ENCODE measurements around the gene EYS. TPM values are rescaled to one million over a fixed set of nuclear protein-coding genes. Genes with fewer than 3 reads are reported as not detected.

Gene EYS
- total RNA-seq, 2 experiments from 2014 or later, result not detected

DNA sequence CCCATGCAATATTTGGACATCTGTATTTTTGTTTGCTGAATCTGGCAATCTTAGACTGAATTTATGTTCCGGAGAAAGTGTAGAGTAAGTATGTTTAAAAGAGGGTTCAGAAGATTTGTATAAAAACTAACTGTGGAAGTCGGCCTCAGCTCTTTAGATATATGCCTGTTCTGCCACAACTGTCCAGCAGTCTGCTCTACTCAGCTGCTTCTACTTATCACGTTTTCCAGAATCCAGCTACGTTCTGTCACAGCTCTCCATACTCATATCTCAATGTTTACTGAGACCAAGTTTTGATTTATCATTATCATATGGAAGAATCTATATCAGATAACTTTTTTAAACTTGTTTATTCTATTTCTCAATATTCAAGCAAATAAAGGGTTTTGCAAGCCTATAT lies 721.3 kb downstream of the EYS start:
- intact Hi-C loops (cut with DNase I, micrococcal nuclease), result no loop called here
- ChIA-PET CTCF (no interaction called here), POLR2A (no interaction called here)
- no peaks in the 10 kb centered on the region for H3K27me3 Mint-ChIP-seq
- H3K27ac Mint-ChIP-seq, result no peak overlapping the region
- no peaks in the 10 kb centered on the region for H3K36me3 Mint-ChIP-seq (ENCODE audit: low read depth)
- no peak overlapping the region for H3K4me3 Mint-ChIP-seq
- DNase-seq (no peak), ATAC-seq (no peak)
- H3K9me3 Mint-ChIP-seq (ENCODE audit: low read depth), result peaks cover 2% of the 10 kb centered on the region
- no peaks in the 10 kb centered on the region for H3K4me1 Mint-ChIP-seq

DNA sequence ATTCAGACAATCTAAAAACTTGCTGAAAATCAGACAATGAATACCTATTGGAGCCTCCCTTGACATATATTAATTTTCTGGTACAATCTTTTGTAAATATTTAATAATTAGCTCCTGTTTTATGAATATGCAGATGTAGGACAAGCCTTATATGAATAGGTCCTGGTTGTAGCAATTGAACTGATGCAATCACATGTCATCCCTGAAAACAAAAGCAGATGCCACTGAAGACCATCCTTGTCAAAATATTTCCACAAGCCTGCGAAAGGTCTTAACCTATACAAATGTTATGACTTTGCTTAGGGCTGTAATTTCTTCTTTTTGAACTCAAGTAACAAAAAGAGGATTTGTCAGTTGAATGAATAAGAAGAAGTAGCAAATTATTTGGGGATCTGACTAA lies 722.1 kb downstream of the EYS start:
- DNase-seq (no peak), ATAC-seq (no peak)
- intact Hi-C loops (cut with DNase I, micrococcal nuclease), result no loop called here
- Mint-ChIP-seq H3K27me3 (no peaks in the 10 kb centered on the region), H3K9me3 (ENCODE audit: low read depth) (peaks cover 2% of the 10 kb centered on the region), H3K27ac (no peak overlapping the region), H3K36me3 (ENCODE audit: low read depth) (no peaks in the 10 kb centered on the region), H3K4me1 (no peaks in the 10 kb centered on the region), H3K4me3 (no peak overlapping the region)
- CTCF ChIA-PET, result no interaction called here
- POLR2A ChIA-PET, result no interaction called here

DNA sequence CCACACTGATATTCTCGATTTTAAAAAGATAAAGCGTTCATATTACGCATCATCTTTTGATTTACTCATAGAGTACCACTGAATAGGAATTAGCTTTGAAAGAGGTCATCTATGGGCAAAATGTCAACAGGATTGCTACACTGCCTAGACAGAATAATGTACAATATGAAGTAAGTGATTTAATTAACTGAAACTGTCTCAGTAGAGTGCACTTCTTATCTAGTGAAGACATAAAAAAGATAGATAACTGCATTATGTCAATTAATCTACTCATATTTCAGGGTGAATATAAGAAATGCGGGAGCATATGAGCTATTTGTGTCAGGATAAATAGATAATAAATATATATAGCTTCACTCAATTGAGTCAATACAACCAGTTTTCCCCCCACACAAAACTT lies 723.9 kb downstream of the EYS start:
- CTCF ChIA-PET, result no interaction called here
- H3K4me3 Mint-ChIP-seq, result no peak overlapping the region

DNA sequence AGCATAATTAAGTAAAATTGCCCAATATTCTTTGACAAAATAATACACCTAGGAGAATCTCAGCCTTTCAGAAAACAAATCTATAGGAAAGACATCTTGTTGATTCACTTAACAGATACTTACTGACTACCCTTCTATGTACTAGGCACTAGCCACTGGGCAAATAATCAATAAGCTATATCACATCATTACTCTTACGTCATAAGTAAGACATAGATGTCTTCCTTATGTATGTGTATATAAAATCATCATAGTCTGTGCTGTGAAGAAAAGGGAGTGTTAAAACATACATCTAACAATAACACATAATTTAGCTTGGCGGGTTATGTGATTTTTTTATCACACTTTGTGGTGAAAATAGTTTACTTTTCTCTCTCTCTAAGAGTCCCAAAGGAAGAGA lies 733.9 kb downstream of the EYS start:
- H3K27ac Mint-ChIP-seq, result no peak overlapping the region
- ChIA-PET CTCF (no interaction called here), POLR2A (no interaction called here)
- no peaks in the 10 kb centered on the region for H3K36me3 Mint-ChIP-seq (ENCODE audit: low read depth)
- no peak overlapping the region for H3K4me3 Mint-ChIP-seq
- intact Hi-C loops (cut with DNase I, micrococcal nuclease), result no loop called here
- H3K4me1 Mint-ChIP-seq, result no peaks in the 10 kb centered on the region
- no peak for ATAC-seq
- no peaks in the 10 kb centered on the region for H3K27me3 Mint-ChIP-seq
- peaks cover 8% of the 10 kb centered on the region for H3K9me3 Mint-ChIP-seq (ENCODE audit: low read depth)
- DNase-seq, result no peak

More for the DNA sequence above, 723.9 kb downstream of the EYS start:
- DNase-seq (no peak), ATAC-seq (no peak)
- no peaks in the 10 kb centered on the region for H3K4me1 Mint-ChIP-seq
- H3K27me3 Mint-ChIP-seq, result no peaks in the 10 kb centered on the region
- intact Hi-C loops (cut with DNase I, micrococcal nuclease), result no loop called here
- peaks cover 5% of the 10 kb centered on the region for H3K9me3 Mint-ChIP-seq (ENCODE audit: low read depth)
- no peaks in the 10 kb centered on the region for H3K36me3 Mint-ChIP-seq (ENCODE audit: low read depth)
- no peak overlapping the region for H3K27ac Mint-ChIP-seq
- POLR2A ChIA-PET, result no interaction called here

DNA sequence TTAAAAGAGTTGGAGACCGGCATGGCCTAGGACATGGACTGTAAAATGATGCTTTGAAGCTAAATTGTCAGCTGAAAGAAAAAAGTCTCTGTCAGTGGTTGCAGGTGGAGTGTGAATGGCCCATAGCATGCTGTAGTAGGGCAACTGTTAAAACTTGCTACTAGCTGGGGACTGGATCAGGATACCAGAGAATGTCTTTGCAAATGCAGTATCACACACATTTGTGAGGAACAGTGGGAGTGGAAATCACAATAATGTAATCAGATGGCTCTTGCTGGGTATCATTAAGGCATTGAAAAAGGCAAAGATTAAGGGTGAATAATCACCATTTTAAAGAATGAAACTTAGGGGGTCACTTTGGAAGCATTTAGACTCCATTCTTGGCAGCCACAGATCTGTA lies 737.9 kb downstream of the EYS start:
- Mint-ChIP-seq H3K27ac (no peak overlapping the region), H3K9me3 (ENCODE audit: low read depth) (peaks cover 8% of the 10 kb centered on the region), H3K36me3 (ENCODE audit: low read depth) (no peaks in the 10 kb centered on the region), H3K27me3 (no peaks in the 10 kb centered on the region), H3K4me1 (no peaks in the 10 kb centered on the region), H3K4me3 (no peak overlapping the region)
- DNase-seq (no peak), ATAC-seq (no peak)
- ChIA-PET CTCF (no interaction called here), POLR2A (no interaction called here)
- intact Hi-C loops (cut with DNase I, micrococcal nuclease), result no loop called here

DNA sequence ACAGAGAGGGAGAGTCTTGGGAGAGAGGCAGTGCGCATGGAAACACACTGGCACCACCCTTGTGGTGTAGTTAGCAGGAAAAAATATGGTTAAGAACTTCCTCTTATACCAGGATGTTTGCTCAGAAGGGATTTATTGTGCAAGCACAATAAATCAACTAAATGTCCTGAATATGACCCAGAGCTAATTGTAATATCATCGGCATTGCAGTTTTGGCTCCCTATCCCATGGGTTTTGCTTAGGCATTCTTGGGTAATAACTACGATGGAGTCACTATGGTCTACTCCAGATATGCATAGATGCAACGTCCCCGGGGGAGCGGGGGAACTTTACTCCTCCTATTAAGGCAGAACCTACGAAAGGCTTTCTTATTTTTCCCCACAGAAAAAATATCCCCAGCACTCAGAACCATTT lies 751.6 kb downstream of the EYS start:
- ATAC-seq, result no peak
- no peak for DNase-seq
- ChIA-PET POLR2A (no interaction called here), CTCF (no interaction called here)
- Mint-ChIP-seq H3K4me1 (no peaks in the 10 kb centered on the region), H3K27me3 (no peaks in the 10 kb centered on the region), H3K9me3 (ENCODE audit: low read depth) (peaks cover 13% of the 10 kb centered on the region), H3K27ac (no peak overlapping the region), H3K36me3 (ENCODE audit: low read depth) (no peaks in the 10 kb centered on the region), H3K4me3 (no peak overlapping the region)
- intact Hi-C loops (cut with DNase I, micrococcal nuclease), result no loop called here

DNA sequence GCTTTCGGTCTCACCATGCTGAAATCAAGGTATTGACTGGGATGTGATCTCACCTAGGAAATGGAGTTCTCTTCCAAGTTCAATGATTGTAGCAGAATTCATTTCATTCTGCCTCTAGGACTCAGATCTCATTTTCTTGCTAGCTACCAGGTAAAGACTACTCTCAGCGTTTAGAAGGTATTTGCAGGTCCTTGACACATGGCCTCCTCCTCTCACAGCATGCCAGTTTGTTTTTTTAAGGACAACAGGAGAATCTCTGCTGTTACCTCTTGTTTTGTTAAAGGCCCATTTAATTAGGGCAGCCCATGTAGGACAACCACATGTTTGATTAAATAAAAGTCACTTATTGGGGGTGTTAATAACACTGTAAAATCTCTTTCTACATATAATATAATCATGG lies 757.8 kb downstream of the EYS start:
- Mint-ChIP-seq H3K36me3 (ENCODE audit: low read depth) (no peaks in the 10 kb centered on the region), H3K27ac (no peak overlapping the region), H3K4me1 (no peaks in the 10 kb centered on the region), H3K27me3 (no peaks in the 10 kb centered on the region), H3K4me3 (no peak overlapping the region), H3K9me3 (ENCODE audit: low read depth) (peaks cover 9% of the 10 kb centered on the region)
- DNase-seq, result no peak
- POLR2A ChIA-PET, result no interaction called here
- CTCF ChIA-PET, result interaction anchor here (0.6 kb wide), 1 partner anchor 67 kb away, joined by 3 read pairs; no protein-coding TSS in a partner anchor
- ATAC-seq, result no peak
- intact Hi-C loops (cut with DNase I, micrococcal nuclease), result no loop called here

DNA sequence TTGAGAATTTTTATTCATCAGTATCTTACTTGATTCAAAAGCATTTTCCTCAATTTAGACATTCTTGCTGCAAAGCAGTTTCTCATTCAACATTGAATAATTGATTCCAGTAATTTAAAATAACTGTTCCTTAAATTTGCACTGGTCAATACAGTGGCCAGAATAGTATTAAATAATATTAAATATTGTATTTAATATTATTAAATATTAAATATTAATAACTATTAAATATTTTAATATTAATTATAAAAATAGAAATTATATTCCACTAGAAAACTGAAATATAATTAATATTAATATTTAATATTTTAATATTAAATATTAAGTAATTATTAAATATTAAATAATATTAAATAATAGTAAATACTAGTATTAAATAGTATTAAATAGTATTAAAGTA lies 758.8 kb downstream of the EYS start:
- peaks cover 15% of the 10 kb centered on the region for H3K9me3 Mint-ChIP-seq (ENCODE audit: low read depth)
- H3K4me1 Mint-ChIP-seq, result no peaks in the 10 kb centered on the region
- intact Hi-C loops (cut with DNase I, micrococcal nuclease), result no loop called here
- ATAC-seq (no peak), DNase-seq (no peak)
- H3K4me3 Mint-ChIP-seq, result no peak overlapping the region
- ChIA-PET POLR2A (no interaction called here), CTCF (no interaction called here)
- no peak overlapping the region for H3K27ac Mint-ChIP-seq
- H3K27me3 Mint-ChIP-seq, result no peaks in the 10 kb centered on the region
- no peaks in the 10 kb centered on the region for H3K36me3 Mint-ChIP-seq (ENCODE audit: low read depth)

DNA sequence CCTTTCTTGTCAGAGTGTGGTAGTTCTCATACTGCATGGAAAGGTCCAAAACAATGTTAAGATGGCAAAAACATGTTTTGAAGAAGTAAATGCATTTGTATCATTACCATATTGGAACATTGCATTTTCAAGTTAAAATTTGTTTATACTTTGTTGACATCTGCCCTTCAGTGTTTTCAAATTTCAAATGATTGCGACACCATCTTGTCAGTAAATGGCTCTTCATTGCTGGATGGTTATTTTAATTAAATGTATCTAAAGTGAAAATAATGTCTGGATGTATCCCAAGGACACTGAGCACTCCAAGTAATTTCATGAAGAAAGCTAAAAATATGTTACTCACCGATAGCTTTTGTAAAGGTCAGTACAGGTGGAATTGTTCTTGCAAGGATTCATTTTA lies 761.6 kb downstream of the EYS start:
- Mint-ChIP-seq H3K9me3 (ENCODE audit: low read depth) (peaks cover 16% of the 10 kb centered on the region), H3K27ac (no peak overlapping the region), H3K4me3 (no peak overlapping the region), H3K4me1 (no peaks in the 10 kb centered on the region), H3K36me3 (ENCODE audit: low read depth) (no peaks in the 10 kb centered on the region), H3K27me3 (no peaks in the 10 kb centered on the region)
- ChIA-PET CTCF (no interaction called here), POLR2A (no interaction called here)
- ATAC-seq, result no peak
- DNase-seq, result no peak
- intact Hi-C loops (cut with DNase I, micrococcal nuclease), result no loop called here

DNA sequence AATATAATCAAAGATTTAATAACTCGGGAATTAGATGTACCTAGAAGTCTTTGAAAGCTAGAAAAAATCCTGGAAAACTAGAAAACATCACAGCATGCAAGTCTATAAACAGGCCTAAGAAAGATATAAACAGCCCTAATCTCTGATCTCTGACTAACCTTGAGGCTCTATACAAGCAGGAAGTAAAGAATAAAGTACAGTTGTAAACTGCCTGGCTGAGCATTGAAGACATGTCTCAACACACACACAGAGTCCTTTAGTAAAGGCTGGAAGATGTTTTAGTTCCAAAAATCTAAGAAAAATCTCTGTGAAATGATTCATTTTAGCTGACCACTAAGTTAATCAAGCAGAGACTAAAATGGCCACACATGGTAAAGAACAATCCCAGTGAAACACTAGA lies 774.5 kb downstream of the EYS start:
- Mint-ChIP-seq H3K9me3 (ENCODE audit: low read depth) (peaks cover 5% of the 10 kb centered on the region), H3K27me3 (no peaks in the 10 kb centered on the region), H3K36me3 (ENCODE audit: low read depth) (no peaks in the 10 kb centered on the region), H3K4me3 (no peak overlapping the region), H3K27ac (no peak overlapping the region), H3K4me1 (no peaks in the 10 kb centered on the region)
- ChIA-PET POLR2A (no interaction called here), CTCF (no interaction called here)
- DNase-seq, result no peak
- no peak for ATAC-seq
- intact Hi-C loops (cut with DNase I, micrococcal nuclease), result no loop called here

DNA sequence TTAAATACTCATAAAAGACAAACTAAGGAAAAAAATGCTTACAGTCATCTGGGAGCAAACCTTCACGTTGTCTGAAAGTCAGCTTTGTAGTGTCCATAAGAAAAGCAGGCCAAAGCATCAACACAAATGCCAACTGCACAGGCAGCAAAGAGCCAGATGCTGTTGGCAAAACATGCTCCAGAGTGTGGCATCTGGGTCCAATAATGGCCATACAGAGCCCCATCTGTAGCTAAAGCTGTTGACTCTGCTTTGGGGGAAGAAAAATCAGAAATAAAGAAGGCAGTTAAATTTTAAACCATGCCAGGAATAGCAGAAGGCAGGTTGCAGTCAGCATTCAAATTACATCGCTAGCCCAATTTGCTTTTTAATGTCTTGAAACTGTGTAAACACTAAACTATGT lies 776.3 kb downstream of the EYS start:
- ChIA-PET CTCF (no interaction called here), POLR2A (no interaction called here)
- Mint-ChIP-seq H3K4me1 (no peaks in the 10 kb centered on the region), H3K9me3 (ENCODE audit: low read depth) (peaks cover 5% of the 10 kb centered on the region), H3K27me3 (no peaks in the 10 kb centered on the region), H3K27ac (no peak overlapping the region), H3K36me3 (ENCODE audit: low read depth) (no peaks in the 10 kb centered on the region), H3K4me3 (no peak overlapping the region)
- intact Hi-C loops (cut with DNase I, micrococcal nuclease), result no loop called here
- DNase-seq (no peak), ATAC-seq (no peak)

DNA sequence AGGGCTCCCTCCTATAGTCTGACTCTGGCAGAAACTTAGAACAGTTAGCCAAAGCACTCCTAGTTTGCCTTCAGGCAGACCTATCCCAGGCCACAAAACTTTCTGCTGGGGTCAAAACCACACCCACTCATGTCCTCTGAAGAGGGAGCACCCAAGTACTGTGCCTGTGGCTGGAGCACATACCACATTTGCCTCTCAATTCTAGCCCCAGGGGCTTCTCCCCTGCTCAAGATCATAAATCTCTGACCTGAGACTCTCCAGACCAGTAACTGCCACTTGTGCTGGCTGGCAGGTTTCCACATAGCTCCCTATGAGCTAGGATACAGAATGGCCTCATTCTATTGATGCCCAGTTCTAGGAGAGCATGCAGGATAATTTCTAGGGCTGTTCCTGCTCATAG lies 781.0 kb downstream of the EYS start:
- ATAC-seq, result no peak
- Mint-ChIP-seq H3K27ac (no peak overlapping the region), H3K36me3 (ENCODE audit: low read depth) (no peaks in the 10 kb centered on the region), H3K4me3 (no peak overlapping the region), H3K4me1 (no peaks in the 10 kb centered on the region), H3K27me3 (no peaks in the 10 kb centered on the region), H3K9me3 (ENCODE audit: low read depth) (peaks cover 3% of the 10 kb centered on the region)
- ChIA-PET CTCF (no interaction called here), POLR2A (no interaction called here)
- intact Hi-C loops (cut with DNase I, micrococcal nuclease), result no loop called here
- no peak for DNase-seq

DNA sequence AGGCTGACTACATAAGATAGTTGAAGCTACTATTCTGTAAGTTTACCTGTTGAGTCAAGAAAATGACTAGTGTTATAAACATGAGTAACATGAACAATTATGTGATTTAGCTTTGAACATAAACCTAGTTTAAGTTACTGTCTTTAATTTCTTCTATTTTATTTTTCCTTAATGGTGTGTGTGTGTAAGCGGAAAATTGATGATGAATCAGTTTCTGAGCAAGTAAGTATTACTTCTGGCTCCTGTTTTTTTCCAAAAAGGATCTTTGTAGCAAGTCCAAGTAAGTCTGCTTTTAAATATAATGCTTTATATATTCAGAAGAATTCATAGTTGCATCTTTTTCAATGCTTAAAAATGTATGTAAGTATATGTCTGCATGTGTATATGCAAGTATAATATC lies 786.8 kb downstream of the EYS start:
- intact Hi-C loops (cut with DNase I, micrococcal nuclease), result no loop called here
- no peak overlapping the region for H3K4me3 Mint-ChIP-seq
- no peak for ATAC-seq
- H3K4me1 Mint-ChIP-seq, result no peaks in the 10 kb centered on the region
- ChIA-PET CTCF (no interaction called here), POLR2A (no interaction called here)
- H3K27ac Mint-ChIP-seq, result no peak overlapping the region
- H3K36me3 Mint-ChIP-seq (ENCODE audit: low read depth), result no peaks in the 10 kb centered on the region
- peaks cover 10% of the 10 kb centered on the region for H3K9me3 Mint-ChIP-seq (ENCODE audit: low read depth)
- no peaks in the 10 kb centered on the region for H3K27me3 Mint-ChIP-seq
- no peak for DNase-seq
